Liver (tissue), 9 donors: ENCODE results near the gene TRHDE. TPM values are rescaled to one million over a fixed set of nuclear protein-coding genes. Genes with fewer than 3 reads are reported as not detected.

Experiments
- DNase-seq: peaks from one replicate; pipeline ENCODE4 v3.0.0-alpha.2; 2017; ENCODE audit warnings: low spot score
- H3K27ac ChIP-seq, 2 donors: one replicate each; pipeline ENCODE4 v1.7.0; 2013; ENCODE audit warnings: inconsistent platforms in 2 of 2, low read length in 2 of 2, control low read depth in 1 of 2, low read depth in 1 of 2, mild to moderate bottlenecking in 1 of 2
- H3K27me3 ChIP-seq, 4 donors: one replicate each; pipeline versions ENCODE4 v1.6.1 to v1.7.0; 2013; ENCODE audit warnings: low read length in 3 of 4, inconsistent platforms in 1 of 4, mild to moderate bottlenecking in 1 of 4, moderate library complexity in 1 of 4; ENCODE audit not compliant: control insufficient read depth in 4 of 4, insufficient read depth in 4 of 4
- H3K36me3 ChIP-seq, 4 donors: one replicate each; pipeline versions ENCODE4 v1.6.1 to v1.7.0; 2013; ENCODE audit warnings: low read length in 3 of 4, mild to moderate bottlenecking in 3 of 4, low read depth in 1 of 4, moderate library complexity in 1 of 4; ENCODE audit not compliant: control insufficient read depth in 4 of 4, insufficient read depth in 3 of 4
- H3K4me1 ChIP-seq, 4 donors: one replicate each; pipeline versions ENCODE4 v1.6.1 to v1.7.0; 2013; ENCODE audit warnings: low read length in 3 of 4, mild to moderate bottlenecking in 3 of 4, moderate library complexity in 1 of 4; ENCODE audit not compliant: control insufficient read depth in 4 of 4, insufficient read depth in 4 of 4
- H3K4me3 ChIP-seq, 3 donors: one replicate each; pipeline versions ENCODE4 v1.6.1 to v1.7.0; 2013; ENCODE audit warnings: low read length in 3 of 3, control low read depth in 1 of 3, low read depth in 1 of 3, mild to moderate bottlenecking in 1 of 3
- H3K9ac ChIP-seq, 2 donors: one replicate each; pipeline ENCODE4 v1.7.0; 2013; ENCODE audit warnings: low read length in 2 of 2, mild to moderate bottlenecking in 2 of 2, moderate library complexity in 2 of 2, control low read depth in 1 of 2, low read depth in 1 of 2
- H3K9me3 ChIP-seq, 4 donors: one replicate each; pipeline versions ENCODE4 v1.6.1 to v1.7.0; 2013; ENCODE audit warnings: low read length in 3 of 4; ENCODE audit not compliant: control insufficient read depth in 4 of 4
- ATF3 ChIP-seq: IDR thresholded peaks from 2 replicates; pipeline ENCODE4 v1.6.1; 2016; ENCODE audit warnings: antibody characterized with exemption
- CTCF ChIP-seq: fragments of 150-350 bp; IDR thresholded peaks from 2 replicates; pipeline ENCODE4 v1.5.1; 2017; ENCODE audit warnings: improper control_type of control experiment, low read depth, low read length; ENCODE audit not compliant: missing input control
- EGR1 ChIP-seq, 2 donors: IDR thresholded peaks; 2 replicates each; pipeline ENCODE4 v1.6.1; 2016 to 2018; ENCODE audit warnings: antibody characterized with exemption in 2 of 2, low read depth in 2 of 2
- FOXA1 ChIP-seq: IDR thresholded peaks from 2 replicates; pipeline ENCODE4 v1.6.1; 2016; ENCODE audit warnings: antibody characterized with exemption
- HNF4A ChIP-seq, 2 donors: conservative IDR thresholded peaks; 2 replicates each; pipeline ENCODE4 v1.6.1; 2016; ENCODE audit warnings: antibody characterized with exemption in 2 of 2, mild to moderate bottlenecking in 2 of 2
- HNF4G ChIP-seq: IDR thresholded peaks from 2 replicates; pipeline ENCODE4 v1.6.1; 2016; ENCODE audit warnings: antibody characterized with exemption
- JUND ChIP-seq, 2 donors: IDR thresholded peaks; 2 replicates each; pipeline ENCODE4 v1.6.1; 2016; ENCODE audit warnings: antibody characterized with exemption in 2 of 2
- NR2F2 ChIP-seq: IDR thresholded peaks from 2 replicates; pipeline ENCODE4 v1.6.1; 2016; ENCODE audit warnings: antibody characterized with exemption
- RAD21 ChIP-seq, 2 donors: IDR thresholded peaks; 2 replicates each; pipeline ENCODE4 v1.6.1; 2016; ENCODE audit warnings: antibody characterized with exemption in 2 of 2, mild to moderate bottlenecking in 2 of 2
- REST ChIP-seq: IDR thresholded peaks from 2 replicates; pipeline ENCODE4 v1.6.1; 2016; ENCODE audit warnings: antibody characterized with exemption, mild to moderate bottlenecking
- RXRA ChIP-seq, 2 donors: IDR thresholded peaks; 2 replicates each; pipeline ENCODE4 v1.6.1; 2017 to 2018; ENCODE audit warnings: antibody characterized with exemption in 2 of 2, mild to moderate bottlenecking in 1 of 2
- SP1 ChIP-seq: IDR thresholded peaks from 2 replicates; pipeline ENCODE4 v1.6.1; 2018; ENCODE audit warnings: antibody characterized with exemption, mild to moderate bottlenecking
- TAF1 ChIP-seq: conservative IDR thresholded peaks from 2 replicates; pipeline ENCODE4 v1.6.1; 2016; ENCODE audit warnings: antibody characterized with exemption, mild to moderate bottlenecking
- YY1 ChIP-seq: IDR thresholded peaks from 2 replicates; pipeline ENCODE4 v1.6.1; 2016; ENCODE audit warnings: antibody characterized with exemption, mild to moderate bottlenecking
- WGBS: extraction: QIAGEN DNeasy Blood & Tissue Kit; methylation state at CpG from one replicate; pipeline ENCODE4 v1.1.7; 2013; 5-methylcytosine and 5-hydroxymethylcytosine counted together
- polyA plus RNA-seq, 2 donors: library from polyadenylated mRNA; stranded (reverse) in 1 of 2; unstranded in 1 of 2; fragments of 200-250 nt in 1 of 2; fragments of >200 nt in 1 of 2; fragmentation: Nextera tagmentation in 1 of 2; extraction: Ambion mirVana in 1 of 2; gene quantifications; one replicate each; pipeline versions ENCODE4 v1.2.1 to v1.2.3, GENCODE V29; 2013 to 2015
- total RNA-seq, 2 donors: library from RNA; depleted of rRNA; stranded (reverse); fragments of >200 nt; gene quantifications; one replicate each; pipeline ENCODE4 v1.2.3, GENCODE V29; 2014
- TF ChIP-seq, protein P1 (sequence below): IDR thresholded peaks from 2 replicates; pipeline ENCODE4 v1.6.1; 2016; ENCODE audit warnings: antibody characterized with exemption
- TF ChIP-seq, protein P2 (sequence below): IDR thresholded peaks from 2 replicates; pipeline ENCODE4 v1.6.1; 2016; ENCODE audit warnings: antibody characterized with exemption
- donor health status: healthy.
- donor health status: healthy.
- donor health status: healthy.
- donor health status: healthy.
- donor health status: healthy.

Gene TRHDE
- total and polyA plus RNA-seq, 4 donors = 0.05 to 0.17 (median 0.14) TPM; not detected in 1

DNA sequence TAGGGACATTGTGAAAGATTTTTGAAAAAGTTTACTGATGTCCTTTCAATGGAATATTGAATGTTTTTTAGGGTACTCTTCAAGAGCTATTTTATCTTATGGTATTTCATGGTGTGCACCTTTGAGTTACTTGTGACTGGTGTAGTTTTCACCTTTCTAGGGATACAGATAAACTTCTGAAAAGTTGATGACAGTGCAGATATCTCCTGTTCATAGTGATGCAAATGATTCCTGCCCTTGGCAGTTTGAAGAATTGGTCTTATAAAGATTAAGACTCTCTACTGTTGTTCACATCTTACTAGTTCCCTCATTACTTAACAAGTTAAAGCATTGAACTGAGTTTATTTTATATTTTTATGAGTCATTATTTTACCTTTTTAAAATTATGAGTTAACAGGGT, 408.9 kb downstream of the TRHDE start:
- no peak for DNase-seq
- H3K4me3 ChIP-seq = no peak overlapping the region
- no peaks in the 10 kb centered on the region for H3K9me3 ChIP-seq
- TF ChIP-seq HNF4A (conservative IDR thresholded peaks at IDR 0.05) = no peak
- TF ChIP-seq, protein P1, sequence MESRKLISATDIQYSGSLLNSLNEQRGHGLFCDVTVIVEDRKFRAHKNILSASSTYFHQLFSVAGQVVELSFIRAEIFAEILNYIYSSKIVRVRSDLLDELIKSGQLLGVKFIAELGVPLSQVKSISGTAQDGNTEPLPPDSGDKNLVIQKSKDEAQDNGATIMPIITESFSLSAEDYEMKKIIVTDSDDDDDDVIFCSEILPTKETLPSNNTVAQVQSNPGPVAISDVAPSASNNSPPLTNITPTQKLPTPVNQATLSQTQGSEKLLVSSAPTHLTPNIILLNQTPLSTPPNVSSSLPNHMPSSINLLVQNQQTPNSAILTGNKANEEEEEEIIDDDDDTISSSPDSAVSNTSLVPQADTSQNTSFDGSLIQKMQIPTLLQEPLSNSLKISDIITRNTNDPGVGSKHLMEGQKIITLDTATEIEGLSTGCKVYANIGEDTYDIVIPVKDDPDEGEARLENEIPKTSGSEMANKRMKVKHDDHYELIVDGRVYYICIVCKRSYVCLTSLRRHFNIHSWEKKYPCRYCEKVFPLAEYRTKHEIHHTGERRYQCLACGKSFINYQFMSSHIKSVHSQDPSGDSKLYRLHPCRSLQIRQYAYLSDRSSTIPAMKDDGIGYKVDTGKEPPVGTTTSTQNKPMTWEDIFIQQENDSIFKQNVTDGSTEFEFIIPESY = no peak
- H3K9ac ChIP-seq = no peak overlapping the region
- peaks cover 2 to 16% (median 6%) of the 10 kb centered on the region in 4 donors for H3K4me1 ChIP-seq
- H3K36me3 ChIP-seq = no peaks in the 10 kb centered on the region
- H3K27ac ChIP-seq = no peak overlapping the region
- H3K27me3 ChIP-seq = no peaks in the 10 kb centered on the region

GRCh38 chr12:72684491-72684890, 412.3 kb downstream of the TRHDE start:
- TF ChIP-seq HNF4A (conservative IDR thresholded peaks at IDR 0.05) (no peak), NR2F2 (no peak), TAF1 (no peak), REST (no peak), JUND (IDR thresholded peaks at IDR 0.05) (no peak), HNF4G (no peak), EGR1 (IDR thresholded peaks at IDR 0.05; ENCODE audit: low read depth in 2 of 2) (no peak), RXRA (IDR thresholded peaks at IDR 0.05) (no peak), SP1 (no peak), RAD21 (IDR thresholded peaks at IDR 0.05) (no peak)
- TF ChIP-seq, protein P1 = no peak
- Histone ChIP-seq H3K36me3 (no peaks in the 10 kb centered on the region), H3K27ac (no peak overlapping the region), H3K4me1 (no peaks in the 10 kb centered on the region), H3K4me3 (no peak overlapping the region), H3K9ac (no peak overlapping the region), H3K9me3 (no peaks in the 10 kb centered on the region), H3K27me3 (no peaks in the 10 kb centered on the region)
- 96% methylated on average over 4 of the region's 4 CpGs for WGBS
- DNase-seq = no peak

- no peak for DNase-seq
- 72% methylated on average over 2 of the region's 2 CpGs for WGBS
- H3K9ac ChIP-seq = no peak overlapping the region
- no peaks in the 10 kb centered on the region for H3K36me3 ChIP-seq
- peaks cover 0 to 2% (median 0%) of the 10 kb centered on the region in 4 donors for H3K9me3 ChIP-seq
- no peaks in the 10 kb centered on the region for H3K4me1 ChIP-seq
- H3K27me3 ChIP-seq = no peaks in the 10 kb centered on the region
- H3K27ac ChIP-seq = no peak overlapping the region
- H3K4me3 ChIP-seq = no peak overlapping the region
- no peak for TF ChIP-seq RAD21 (IDR thresholded peaks at IDR 0.05)
- TF ChIP-seq, protein P1 = no peak
- TF ChIP-seq, protein P2, sequence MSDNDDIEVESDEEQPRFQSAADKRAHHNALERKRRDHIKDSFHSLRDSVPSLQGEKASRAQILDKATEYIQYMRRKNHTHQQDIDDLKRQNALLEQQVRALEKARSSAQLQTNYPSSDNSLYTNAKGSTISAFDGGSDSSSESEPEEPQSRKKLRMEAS = no peak
- no peak for TF ChIP-seq CTCF
- TF ChIP-seq YY1 = no peak
- TF ChIP-seq TAF1 = no peak
- TF ChIP-seq HNF4G = no peak
- TF ChIP-seq FOXA1 = no peak
- no peak for TF ChIP-seq RXRA (IDR thresholded peaks at IDR 0.05)
- TF ChIP-seq HNF4A (conservative IDR thresholded peaks at IDR 0.05) = no peak
- TF ChIP-seq ATF3 = no peak
- no peak for TF ChIP-seq EGR1 (IDR thresholded peaks at IDR 0.05; ENCODE audit: low read depth in 2 of 2)
Measured at GRCh38 chr12:72692338-72692737, 420.2 kb downstream of the TRHDE start.
